Panc1 (cell line): Measurements from ENCODE around the gene S1PR3. TPM values are rescaled to one million over a fixed set of nuclear protein-coding genes. Genes with fewer than 3 reads are reported as not detected.

Source experiments
- ATAC-seq: fragments of 200-7000 bp; cut with Tn5 transposase; 2 replicates; pipeline ENCODE4 v1.9.1; 2020; ENCODE audit warnings: mild to moderate bottlenecking, moderate library complexity
- BruUV-seq: library from RNA; stranded (reverse); fragments of 400-500 nt; replicated peaks from 2 replicates; lab custom pipeline; 2021; lab: Mats Ljungman, UMichigan
- CTCF ChIA-PET: fragments of 300-600 bp; sonication (Branson Sonifier 250); formaldehyde crosslinking; loops from one replicate; lab custom pipeline; 2022; ENCODE audit warnings: antibody characterized with exemption; lab: Charles Lee
- POLR2A ChIA-PET: fragments of 300-600 bp; sonication (Branson Sonifier 250); formaldehyde crosslinking; loops from one replicate; lab custom pipeline; 2022; ENCODE audit warnings: antibody characterized with exemption; lab: Charles Lee
- DNase-seq: peaks from one replicate; pipeline ENCODE4 v3.0.0-alpha.2; 2010; ENCODE audit warnings: low read depth, low spot score
- H3K27ac ChIP-seq: 2 replicates; pipeline ENCODE4 v1.5.1; 2011; ENCODE audit warnings: mild to moderate bottlenecking, low read length, inconsistent platforms
- H3K27me3 ChIP-seq: fragments of 200-500 bp; sonication (Bioruptor generic); 2 replicates; pipeline ENCODE4 v1.6.0; 2014; ENCODE audit warnings: low read length, inconsistent platforms; ENCODE audit not compliant: control insufficient read depth, insufficient read depth
- H3K36me3 ChIP-seq: fragments of 200-500 bp; sonication (Bioruptor generic); 2 replicates; pipeline ENCODE4 v1.5.1; 2014; ENCODE audit warnings: inconsistent platforms, mild to moderate bottlenecking, low read length, moderate library complexity; ENCODE audit not compliant: control insufficient read depth, insufficient read depth
- H3K4me1 ChIP-seq: 2 replicates; pipeline ENCODE4 v1.5.1; 2011; ENCODE audit warnings: inconsistent platforms, mild to moderate bottlenecking, low read length, moderate library complexity; ENCODE audit not compliant: control insufficient read depth, insufficient read depth
- H3K4me3 ChIP-seq, 2 experiments: 2 replicates each; pipeline ENCODE4 v1.5.1; 2011 to 2012; ENCODE audit warnings: low read depth in 2 of 2, low read length in 2 of 2, mild to moderate bottlenecking in 2 of 2, inconsistent platforms in 1 of 2, moderate library complexity in 1 of 2
- H3K9me3 ChIP-seq: fragments of 200-500 bp; sonication (Bioruptor generic); 2 replicates; pipeline ENCODE4 v1.5.1; 2014; ENCODE audit warnings: low read depth, mild to moderate bottlenecking, inconsistent platforms, low read length, moderate library complexity; ENCODE audit not compliant: control insufficient read depth, insufficient read depth
- POLR2AphosphoS5 ChIP-seq: IDR thresholded peaks from 2 replicates; pipeline ENCODE4 v1.6.1; 2012; ENCODE audit warnings: mild to moderate bottlenecking, low read depth, low read length, moderate library complexity
- SIN3A ChIP-seq: IDR thresholded peaks from 2 replicates; pipeline ENCODE4 v1.6.1; 2012; ENCODE audit warnings: low read depth, mild to moderate bottlenecking, low read length, moderate library complexity, borderline replicate concordance; ENCODE audit not compliant: insufficient read depth
- TCF7L2 ChIP-seq: IDR thresholded peaks from 2 replicates; pipeline ENCODE4 v1.6.1; 2011; ENCODE audit warnings: mild to moderate bottlenecking, low read depth, low read length, inconsistent platforms
- in situ Hi-C: cut with HindIII; loops from 2 replicates; pipeline ENCODE4 v1.10.0; 2016; ENCODE audit warnings: low sequenced_read_pairs, low pct_unique_long_range_greater_than_20kb
- intact Hi-C: fragments of 100-400 bp; cut with micrococcal nuclease; formaldehyde crosslinking; loops from one replicate; pipeline ENCODE4 v1.10.0; 2022; ENCODE audit not compliant: unreplicated experiment
- total RNA-seq: library from RNA; stranded (reverse); gene quantifications from one replicate; pipeline ENCODE4 v1.2.1, GENCODE V29; 2021; ENCODE audit not compliant: unreplicated experiment
- TF ChIP-seq, protein P1 (sequence below): fragments of 450-650 bp; IDR thresholded peaks from 2 replicates; pipeline ENCODE4 v1.5.1; 2017; ENCODE audit warnings: mild to moderate bottlenecking
- TF ChIP-seq, protein P2 (sequence below), 2 experiments: IDR thresholded peaks; 2 replicates each; pipeline ENCODE4 v1.6.1; 2011 to 2012; ENCODE audit warnings: low read depth in 2 of 2, control low read depth in 1 of 2, low read length in 1 of 2, mild to moderate bottlenecking in 1 of 2, moderate library complexity in 1 of 2; ENCODE audit not compliant: insufficient read depth in 1 of 2

Gene S1PR3
- total RNA-seq, 1 experiment from 2014 or later = 8.1 TPM

DNA sequence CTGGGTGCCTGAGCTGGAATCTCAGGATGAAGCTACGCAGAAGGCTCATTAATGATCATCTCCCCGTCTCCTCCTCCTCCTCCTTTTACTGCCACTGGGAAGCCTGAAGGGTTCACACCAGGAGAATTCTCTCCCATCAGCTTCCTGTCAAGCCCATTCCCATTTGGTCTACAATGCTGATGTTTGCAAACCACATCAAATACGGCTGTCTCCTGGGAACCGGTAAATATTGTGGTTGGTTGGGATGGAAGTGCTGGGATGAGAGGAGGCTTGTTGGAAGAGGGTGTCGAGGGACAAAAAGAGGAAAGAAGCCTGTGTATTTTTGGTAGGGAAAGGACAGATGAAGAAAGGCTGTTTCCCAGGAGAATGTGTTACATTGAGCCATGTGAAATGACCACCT, 13.2 kb upstream of the S1PR3 start:
- DNase-seq = no peak
- in situ Hi-C loops = no loop called here
- no TSS peak for BruUV-seq
- no peak overlapping the region for H3K4me3 ChIP-seq
- no peak for TF ChIP-seq SIN3A
- TF ChIP-seq POLR2AphosphoS5 = no peak
- TF ChIP-seq, protein P1, sequence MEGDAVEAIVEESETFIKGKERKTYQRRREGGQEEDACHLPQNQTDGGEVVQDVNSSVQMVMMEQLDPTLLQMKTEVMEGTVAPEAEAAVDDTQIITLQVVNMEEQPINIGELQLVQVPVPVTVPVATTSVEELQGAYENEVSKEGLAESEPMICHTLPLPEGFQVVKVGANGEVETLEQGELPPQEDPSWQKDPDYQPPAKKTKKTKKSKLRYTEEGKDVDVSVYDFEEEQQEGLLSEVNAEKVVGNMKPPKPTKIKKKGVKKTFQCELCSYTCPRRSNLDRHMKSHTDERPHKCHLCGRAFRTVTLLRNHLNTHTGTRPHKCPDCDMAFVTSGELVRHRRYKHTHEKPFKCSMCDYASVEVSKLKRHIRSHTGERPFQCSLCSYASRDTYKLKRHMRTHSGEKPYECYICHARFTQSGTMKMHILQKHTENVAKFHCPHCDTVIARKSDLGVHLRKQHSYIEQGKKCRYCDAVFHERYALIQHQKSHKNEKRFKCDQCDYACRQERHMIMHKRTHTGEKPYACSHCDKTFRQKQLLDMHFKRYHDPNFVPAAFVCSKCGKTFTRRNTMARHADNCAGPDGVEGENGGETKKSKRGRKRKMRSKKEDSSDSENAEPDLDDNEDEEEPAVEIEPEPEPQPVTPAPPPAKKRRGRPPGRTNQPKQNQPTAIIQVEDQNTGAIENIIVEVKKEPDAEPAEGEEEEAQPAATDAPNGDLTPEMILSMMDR = no peak
- no peak for TF ChIP-seq TCF7L2
- TF ChIP-seq, protein P2, sequence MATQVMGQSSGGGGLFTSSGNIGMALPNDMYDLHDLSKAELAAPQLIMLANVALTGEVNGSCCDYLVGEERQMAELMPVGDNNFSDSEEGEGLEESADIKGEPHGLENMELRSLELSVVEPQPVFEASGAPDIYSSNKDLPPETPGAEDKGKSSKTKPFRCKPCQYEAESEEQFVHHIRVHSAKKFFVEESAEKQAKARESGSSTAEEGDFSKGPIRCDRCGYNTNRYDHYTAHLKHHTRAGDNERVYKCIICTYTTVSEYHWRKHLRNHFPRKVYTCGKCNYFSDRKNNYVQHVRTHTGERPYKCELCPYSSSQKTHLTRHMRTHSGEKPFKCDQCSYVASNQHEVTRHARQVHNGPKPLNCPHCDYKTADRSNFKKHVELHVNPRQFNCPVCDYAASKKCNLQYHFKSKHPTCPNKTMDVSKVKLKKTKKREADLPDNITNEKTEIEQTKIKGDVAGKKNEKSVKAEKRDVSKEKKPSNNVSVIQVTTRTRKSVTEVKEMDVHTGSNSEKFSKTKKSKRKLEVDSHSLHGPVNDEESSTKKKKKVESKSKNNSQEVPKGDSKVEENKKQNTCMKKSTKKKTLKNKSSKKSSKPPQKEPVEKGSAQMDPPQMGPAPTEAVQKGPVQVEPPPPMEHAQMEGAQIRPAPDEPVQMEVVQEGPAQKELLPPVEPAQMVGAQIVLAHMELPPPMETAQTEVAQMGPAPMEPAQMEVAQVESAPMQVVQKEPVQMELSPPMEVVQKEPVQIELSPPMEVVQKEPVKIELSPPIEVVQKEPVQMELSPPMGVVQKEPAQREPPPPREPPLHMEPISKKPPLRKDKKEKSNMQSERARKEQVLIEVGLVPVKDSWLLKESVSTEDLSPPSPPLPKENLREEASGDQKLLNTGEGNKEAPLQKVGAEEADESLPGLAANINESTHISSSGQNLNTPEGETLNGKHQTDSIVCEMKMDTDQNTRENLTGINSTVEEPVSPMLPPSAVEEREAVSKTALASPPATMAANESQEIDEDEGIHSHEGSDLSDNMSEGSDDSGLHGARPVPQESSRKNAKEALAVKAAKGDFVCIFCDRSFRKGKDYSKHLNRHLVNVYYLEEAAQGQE (IDR thresholded peaks at IDR 0.05; ENCODE audit: insufficient read depth in 1 of 2, low read depth in 2 of 2, low read length in 1 of 2) = no peak
- no peaks in the 10 kb centered on the region for H3K36me3 ChIP-seq
- H3K4me1 ChIP-seq = no peaks in the 10 kb centered on the region
- ChIA-PET POLR2A (no interaction called here), CTCF (no interaction called here)
- intact Hi-C loops = no loop called here
- no peaks in the 10 kb centered on the region for H3K9me3 ChIP-seq
- H3K27me3 ChIP-seq = no peaks in the 10 kb centered on the region
- H3K27ac ChIP-seq = no peak overlapping the region
- ATAC-seq = no peak

DNA sequence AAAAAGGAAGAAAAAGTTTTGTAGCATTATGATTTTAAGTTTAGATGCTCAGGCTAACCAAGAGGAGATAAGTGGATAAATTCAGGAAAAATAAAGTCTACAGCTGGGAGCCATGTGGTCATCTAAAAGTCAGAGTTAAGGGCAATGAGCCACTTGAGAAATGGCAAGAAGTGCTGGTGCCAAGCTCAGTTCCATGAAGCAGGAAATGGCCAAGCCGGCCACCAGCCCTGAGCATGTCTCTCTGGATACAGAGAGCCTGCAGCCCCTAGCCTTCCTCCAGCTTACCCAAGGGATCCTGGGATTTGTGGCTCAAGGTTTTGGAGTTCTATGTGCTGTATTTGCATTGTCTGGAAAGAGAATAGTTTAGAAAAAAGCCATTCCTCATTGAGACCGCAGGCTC, 12.2 kb upstream of the S1PR3 start:
- in situ Hi-C loops (no loop called here), intact Hi-C loops (no loop called here)
- no peaks in the 10 kb centered on the region for H3K4me1 ChIP-seq
- CTCF ChIA-PET = no interaction called here
- BruUV-seq = no TSS peak
- TF ChIP-seq, protein P1 = no peak
- TF ChIP-seq TCF7L2 = no peak
- no peak for TF ChIP-seq SIN3A
- TF ChIP-seq, protein P2 (IDR thresholded peaks at IDR 0.05; ENCODE audit: insufficient read depth in 1 of 2, low read depth in 2 of 2, low read length in 1 of 2) = no peak
- no peak for TF ChIP-seq POLR2AphosphoS5
- DNase-seq (no peak), ATAC-seq (no peak)
- H3K27me3 ChIP-seq = no peaks in the 10 kb centered on the region
- no peak overlapping the region for H3K4me3 ChIP-seq
- POLR2A ChIA-PET = no interaction called here
- no peak overlapping the region for H3K27ac ChIP-seq
- no peaks in the 10 kb centered on the region for H3K36me3 ChIP-seq
- H3K9me3 ChIP-seq = no peaks in the 10 kb centered on the region
